SKM-1 (cell line): ENCODE results near the gene TBXAS1.
"Not testable (repeated sequence)": the region's sequence is repeated elsewhere in the genome, so short reads cannot be mapped to it uniquely, and the experiment has no call there.

Experiments used
- DNase-seq: peaks from one replicate; lab custom pipeline; 2025; ENCODE audit not compliant: unreplicated experiment; lab: John Stamatoyannopoulos, UW

TBXAS1 gene

GRCh38 chr7:139825666-139826290 is 3.3 kb upstream of the TBXAS1 start:
- no peak for DNase-seq

GRCh38 chr7:139827042-139827441 is 2.0 kb upstream of the TBXAS1 start:
- DNase-seq: no peak

- DNase-seq: no peak
Measured at GRCh38 chr7:139828446-139828845, 618 bp upstream of the TBXAS1 start.

- DNase-seq: no peak
Measured at GRCh38 chr7:139829775-139830117, 682 bp downstream of the TBXAS1 start.

DNA sequence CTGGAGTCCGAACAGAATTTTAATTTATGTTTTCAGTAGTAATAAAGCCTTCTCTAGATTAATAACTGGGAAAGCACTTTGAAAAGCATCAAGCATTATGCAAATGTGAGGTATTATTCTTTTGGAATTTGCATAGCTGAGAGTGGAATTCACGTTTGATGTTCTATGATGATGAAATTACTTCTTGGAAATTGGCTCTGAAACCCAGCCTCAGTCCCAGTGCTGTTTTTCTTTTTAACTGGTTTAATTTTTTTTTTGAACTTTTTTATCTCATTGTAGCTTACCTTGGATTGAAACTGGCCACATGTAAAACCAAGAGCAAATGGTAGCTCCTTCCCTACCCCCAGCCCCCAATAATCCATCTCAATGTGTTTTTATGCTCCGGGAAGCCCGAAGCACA is 1.2 kb downstream of the TBXAS1 start:
- no peak for DNase-seq

GRCh38 chr7:139830782-139831501 is 1.9 kb downstream of the TBXAS1 start:
- no peak for DNase-seq

DNA sequence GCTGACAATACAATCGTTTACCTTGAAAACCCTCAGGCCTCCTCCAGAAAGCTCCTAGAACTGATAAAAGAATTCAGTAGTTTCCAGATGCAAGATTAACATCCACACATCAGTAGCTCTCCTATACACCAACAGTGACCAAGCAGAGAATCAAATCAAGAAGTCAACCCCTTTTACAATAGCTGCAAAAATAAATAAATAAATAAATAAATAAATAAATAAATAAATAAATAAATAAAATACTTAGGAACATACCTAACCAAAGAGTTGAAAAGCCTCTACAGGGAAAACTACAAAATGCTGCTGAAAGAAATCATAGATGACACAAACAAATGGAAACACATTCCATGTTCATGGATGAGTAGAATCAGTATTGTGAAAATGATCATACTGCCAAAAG is 6.8 kb downstream of the TBXAS1 start:
- DNase-seq: not testable (repeated sequence)

DNA sequence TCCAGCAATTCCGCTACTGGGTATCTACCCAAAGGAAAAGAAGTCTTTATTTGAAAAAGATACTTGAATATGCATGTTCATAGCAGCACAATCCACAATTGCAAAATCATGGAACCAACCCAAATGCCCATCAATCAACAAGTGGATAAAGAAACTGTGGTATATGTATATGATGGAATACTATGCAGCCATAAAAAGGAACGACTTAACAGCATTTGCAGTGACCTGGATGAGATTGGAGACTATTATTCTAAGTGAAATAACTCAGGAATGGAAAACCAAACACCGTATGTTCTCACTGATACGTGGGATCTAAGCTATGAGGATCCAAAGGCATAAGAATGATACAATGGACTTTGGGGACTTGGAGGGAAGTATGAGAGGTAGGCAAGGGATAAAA is 8.2 kb downstream of the TBXAS1 start:
- not testable (repeated sequence) for DNase-seq

DNA sequence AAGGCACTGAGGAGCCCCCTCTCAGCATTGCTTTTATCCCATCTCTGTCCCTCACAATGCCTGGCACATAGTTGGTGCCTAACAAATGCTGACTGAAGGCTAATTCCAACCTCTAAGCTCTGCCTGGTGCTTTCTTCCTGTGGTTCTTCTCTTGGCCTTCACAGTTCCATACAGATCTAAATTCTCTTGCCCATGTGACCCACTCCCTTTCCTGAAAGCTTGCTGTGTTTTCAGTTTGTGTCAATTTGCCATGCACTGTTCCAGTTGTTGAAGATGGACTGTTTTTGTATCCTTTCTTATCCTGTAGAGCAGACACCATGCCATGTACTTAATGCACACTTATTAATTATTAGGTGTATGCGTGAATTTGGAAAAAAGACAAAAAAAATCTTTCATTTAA is 9.2 kb downstream of the TBXAS1 start:
- DNase-seq: no peak

DNA sequence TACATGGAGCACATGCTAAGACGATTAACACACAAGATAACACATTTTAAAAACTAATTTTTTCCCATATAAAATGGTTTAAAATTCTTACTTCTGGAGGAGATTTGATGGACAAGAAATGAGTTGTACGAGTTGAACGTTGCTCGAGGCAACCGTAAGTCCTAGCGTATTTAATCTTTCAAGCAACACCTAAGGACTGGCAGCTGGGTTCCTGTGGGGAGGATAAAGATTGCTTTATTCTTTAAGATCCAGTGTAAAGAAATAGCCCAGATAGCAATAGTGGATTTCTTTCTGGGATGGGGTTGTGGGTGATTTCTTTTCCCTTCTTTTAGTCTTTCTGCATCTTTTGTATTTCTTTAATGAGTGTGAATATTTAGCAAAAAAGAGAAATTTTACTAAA is 9.8 kb downstream of the TBXAS1 start:
- no peak for DNase-seq

DNA sequence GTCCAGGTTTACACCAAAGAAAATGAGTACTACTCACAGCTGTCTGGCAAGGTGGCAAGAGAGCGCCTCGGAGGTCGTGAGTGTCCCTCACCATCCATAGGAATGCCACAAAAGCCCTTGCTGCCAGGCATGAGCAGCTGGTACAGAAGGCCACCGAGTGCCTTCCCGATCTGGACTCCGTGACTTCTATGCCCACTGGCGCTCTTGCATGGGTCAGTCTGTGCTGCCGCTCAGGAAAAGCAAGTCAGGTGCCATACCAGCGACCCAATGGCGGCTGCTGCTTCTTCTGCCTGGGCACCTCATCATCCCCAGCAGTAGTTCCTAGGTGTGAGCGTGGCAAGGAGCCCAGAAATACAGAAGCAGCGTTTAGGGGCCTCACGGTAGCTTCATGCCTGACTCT is 11.7 kb downstream of the TBXAS1 start:
- DNase-seq: no peak

DNA sequence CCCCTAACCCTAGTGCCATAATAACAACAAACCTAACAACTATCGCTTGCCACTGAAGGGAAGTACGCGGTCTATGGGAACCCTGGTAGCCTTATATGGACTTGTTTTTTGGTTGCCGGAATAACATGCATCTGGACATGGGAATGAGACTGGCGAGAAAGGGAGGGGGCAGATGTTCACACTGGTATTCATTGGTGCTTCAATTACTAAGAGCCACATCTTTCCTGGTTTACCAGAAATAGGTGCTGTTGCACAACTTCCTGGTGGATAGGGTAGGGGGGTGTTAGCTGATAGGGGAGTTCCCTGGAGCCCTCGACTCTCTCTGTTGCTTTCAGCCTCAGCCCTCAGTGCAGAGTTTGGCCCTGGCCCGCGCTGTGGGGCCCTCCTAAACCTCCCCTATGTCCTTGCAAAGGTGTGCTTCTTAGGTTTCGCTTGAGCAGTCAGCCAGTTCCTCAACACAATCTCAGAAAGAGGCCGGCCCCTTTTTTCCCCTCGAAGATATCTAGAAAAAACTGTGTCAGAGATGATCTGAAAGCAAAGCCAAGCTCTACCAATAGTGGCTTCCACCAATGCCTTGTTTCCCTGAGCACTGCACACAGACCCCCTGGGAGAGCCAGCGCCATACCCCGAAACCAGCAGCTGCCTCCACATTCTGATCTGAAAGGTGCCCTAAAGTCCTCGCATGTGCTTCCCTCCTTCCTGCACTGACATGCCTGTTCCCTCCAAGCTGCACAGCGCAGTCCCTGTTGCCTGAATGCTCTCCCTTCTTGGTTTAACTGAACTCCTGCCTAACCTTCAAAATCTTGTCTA is 13.5 kb downstream of the TBXAS1 start:
- DNase-seq: no peak

GRCh38 chr7:139843211-139843537 is 14.1 kb downstream of the TBXAS1 start:
- DNase-seq: not testable (repeated sequence)

- no peak for DNase-seq
Measured at GRCh38 chr7:139844779-139845442, 15.8 kb downstream of the TBXAS1 start.

GRCh38 chr7:139845443-139845805 is 16.4 kb downstream of the TBXAS1 start:
- DNase-seq: no peak

- no peak for DNase-seq
Measured at GRCh38 chr7:139846297-139846696, 17.2 kb downstream of the TBXAS1 start.

DNA sequence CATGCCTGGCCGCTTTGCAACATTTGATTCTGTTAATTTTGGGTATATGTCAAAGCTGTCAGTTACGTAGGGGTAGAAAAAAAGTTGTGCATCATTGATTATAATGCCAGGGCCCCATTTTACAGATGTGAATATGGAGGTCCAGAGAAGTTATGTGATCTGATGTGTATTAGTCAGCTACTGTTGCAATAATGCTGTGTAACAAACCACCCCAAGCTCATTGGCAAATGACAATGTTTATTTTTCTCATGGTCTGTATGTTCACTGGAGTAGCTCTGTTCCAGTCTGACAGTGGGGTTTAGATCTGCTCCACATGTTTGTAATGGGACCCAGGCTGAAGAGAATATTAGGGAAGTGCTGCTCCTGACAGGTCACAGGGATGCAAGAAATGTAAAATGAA is 19.2 kb downstream of the TBXAS1 start:
- no peak for DNase-seq

- DNase-seq: no peak
Measured at GRCh38 chr7:139850906-139851305, 21.8 kb downstream of the TBXAS1 start.

- no peak for DNase-seq
Measured at GRCh38 chr7:139851770-139852481, 22.9 kb downstream of the TBXAS1 start.

DNA sequence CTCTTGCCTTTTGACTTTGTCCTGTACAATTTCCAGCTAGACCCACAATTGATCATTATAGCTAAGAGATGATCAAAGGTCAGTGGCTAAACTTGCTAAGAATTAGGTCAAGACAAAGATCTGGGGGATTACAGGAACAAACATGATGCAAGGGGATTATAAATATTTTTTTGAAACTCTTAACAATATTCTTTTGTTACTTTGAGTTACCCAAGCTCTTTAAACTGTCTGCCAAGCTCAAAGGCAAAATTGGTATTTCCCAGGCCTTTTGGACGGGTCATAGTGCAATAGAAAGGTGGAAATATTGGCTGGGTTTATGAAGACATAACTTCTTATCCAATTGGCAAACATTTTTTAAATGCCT is 23.4 kb downstream of the TBXAS1 start:
- no peak for DNase-seq

GRCh38 chr7:139853506-139854123 is 24.6 kb downstream of the TBXAS1 start:
- DNase-seq: no peak
